Erythroblast (primary cell): ENCODE results near the gene NPHP4.

Experiments used
- GATA1 ChIP-seq: IDR thresholded peaks from 2 replicates; pipeline ENCODE4 v1.6.1; 2011; ENCODE audit warnings: low read depth, mild to moderate bottlenecking, control low read depth, low read length, moderate library complexity
- POLR2A ChIP-seq: IDR thresholded peaks from 2 replicates; pipeline ENCODE4 v1.6.1; 2011; ENCODE audit warnings: mild to moderate bottlenecking, low read length

DNA sequence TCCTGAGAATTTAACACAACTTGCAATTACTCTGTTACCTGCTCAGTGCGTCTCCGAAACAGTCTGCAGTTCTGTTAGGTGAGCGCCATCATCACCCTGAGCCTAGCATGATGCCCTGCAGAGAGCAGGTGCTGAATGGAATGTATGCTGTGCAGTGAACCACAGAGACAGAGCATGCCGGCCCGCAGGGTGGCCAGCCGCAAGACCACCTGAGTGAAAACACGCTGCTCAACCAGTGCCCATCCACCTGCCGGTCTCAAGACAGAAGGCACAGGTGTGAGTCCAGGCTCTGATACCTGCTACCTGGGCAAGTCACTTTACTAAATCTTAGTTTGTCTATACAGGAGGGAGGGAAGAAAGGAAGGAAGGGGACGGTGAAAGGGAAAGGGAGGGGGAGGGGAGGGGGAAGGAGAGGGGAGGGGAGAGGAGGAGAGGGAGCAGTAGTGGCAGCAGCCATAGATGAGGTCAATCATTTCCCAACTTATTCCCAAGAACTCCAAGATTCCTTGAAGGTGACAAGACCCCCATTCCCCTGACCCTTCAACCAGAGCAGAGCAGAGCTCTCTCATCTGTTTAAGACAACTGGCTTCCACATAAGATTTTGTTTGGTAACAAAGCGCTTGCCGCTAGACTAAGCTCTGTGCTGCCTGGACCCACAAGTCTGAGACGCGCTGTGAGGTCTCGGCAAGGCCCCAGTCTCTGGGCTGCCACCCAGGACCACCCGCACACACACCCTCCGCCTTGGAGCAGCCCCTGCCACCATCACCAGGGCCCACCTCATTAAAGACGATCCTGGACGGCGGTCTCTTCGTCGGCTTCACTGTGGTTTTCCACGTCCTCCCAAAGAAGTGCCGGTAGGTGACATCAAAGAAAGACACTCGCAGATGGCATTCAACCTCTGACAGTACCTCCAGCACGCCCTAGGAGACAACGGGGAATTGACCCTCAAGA is 14.5 kb downstream of the NPHP4 start:
- TF ChIP-seq POLR2A (no peak), GATA1 (no peak)
